ENCODE data around the gene GMNN. TPM values are rescaled to one million over a fixed set of nuclear protein-coding genes. Genes with fewer than 3 reads are reported as not detected.

GMNN gene
- total and polyA plus RNA-seq, 2 experiments from 2014 or later: 88.2 to 202 TPM

GRCh38 chr6:24798740-24799540 is 24.2 kb downstream of the GMNN start, which contains the start of gene ARMH2 (continued):
- TF ChIP-seq ZNF462 (CRISPR knock-in tag; IDR thresholded peaks at IDR 0.05) (no peak), STAT1 (IDR thresholded peaks at IDR 0.05; ENCODE audit: unreplicated experiment) (no peak), JUNB (IDR thresholded peaks at IDR 0.05; ENCODE audit: unreplicated experiment) (no peak)

- H3K4me3 ChIP-seq: no peak overlapping the region
- no peaks in the 10 kb centered on the region for H3K36me3 ChIP-seq (ENCODE audit: insufficient read depth)
- no peaks in the 10 kb centered on the region for H3K27me3 ChIP-seq (ENCODE audit: insufficient read depth)
- Mint-ChIP-seq H3K27ac (no peak overlapping the region), H3K27me3 (ENCODE audit: insufficient read depth, low read depth, poor library complexity) (peaks cover 6% of the 10 kb centered on the region), H3K9me3 (no peaks in the 10 kb centered on the region; the same call in 2 of the 3 replicates), H3K4me1 (peaks cover 13% of the 10 kb centered on the region; the same call in 2 of the 3 replicates), H3K4me3 (no peak overlapping the region), H3K36me3 (ENCODE audit: low read depth) (no peaks in the 10 kb centered on the region)
- H3K27ac ChIP-seq (ENCODE audit: low read depth): no peak overlapping the region
- no peak for ATAC-seq
- H3K79me2 ChIP-seq (replicated peaks; ENCODE audit: insufficient read depth): no peaks in the 10 kb centered on the region
- no peak for DNase-seq (ENCODE audit: low spot score)
- H4K20me1 ChIP-seq (replicated peaks; ENCODE audit: insufficient read depth): no peaks in the 10 kb centered on the region
- H3K4me2 ChIP-seq: no peak overlapping the region
- 0 out of 2 replicates have a peak, but pooled peaks cover 8% of the 10 kb centered on the region for H3K4me1 ChIP-seq (ENCODE audit: insufficient read depth)
- no peak overlapping the region for H2AFZ ChIP-seq
- no peaks in the 10 kb centered on the region for H3F3A ChIP-seq (replicated peaks; ENCODE audit: low read depth)
- no peaks in the 10 kb centered on the region for H3K9me2 ChIP-seq (ENCODE audit: insufficient read depth)
- TF ChIP-seq ZNF331 (CRISPR knock-in tag; IDR thresholded peaks at IDR 0.05; ENCODE audit: low read depth): no peak
- TF ChIP-seq ZNF114 (CRISPR knock-in tag; IDR thresholded peaks at IDR 0.05): no peak
- no peak for TF ChIP-seq NANOG (IDR thresholded peaks at IDR 0.05; ENCODE audit: borderline replicate concordance)
- no peak for TF ChIP-seq ETS1 (IDR thresholded peaks at IDR 0.05)
- no peak for TF ChIP-seq REST (IDR thresholded peaks at IDR 0.05; ENCODE audit: unreplicated experiment)
- no peak for TF ChIP-seq EZH2phosphoT487 (IDR thresholded peaks at IDR 0.05; ENCODE audit: unreplicated experiment)
- TF ChIP-seq CREB1 (CRISPR knock-in tag; IDR thresholded peaks at IDR 0.05; ENCODE audit: low read depth): no peak
- no peak for TF ChIP-seq STAT1 (IDR thresholded peaks at IDR 0.05; ENCODE audit: unreplicated experiment)
- no peak for TF ChIP-seq EZH2 (IDR thresholded peaks at IDR 0.05; ENCODE audit: low read depth, unreplicated experiment)
- no peak for TF ChIP-seq CTCF (conservative IDR thresholded peaks at IDR 0.05; ENCODE audit: low read depth in 2 of 2)
These were observed 24.8 kb downstream of the GMNN start for GRCh38 chr6:24799541-24799915.
